BJ (cell line): ENCODE data around the gene TTC7B. TPM values are rescaled to one million over a fixed set of nuclear protein-coding genes. Genes with fewer than 3 reads are reported as not detected.

Experiments used
- CTCF ChIA-PET: fragments of 350-600 bp; formaldehyde crosslinking; extraction: SDS; loops from one replicate; lab custom pipeline; 2021; ENCODE audit warnings: antibody characterized with exemption, inconsistent platforms; lab: Yijun Ruan, JAX
- POLR2A ChIA-PET: fragments of 300-600 bp; sonication (Branson Sonifier 250); formaldehyde crosslinking; extraction: SDS; loops from one replicate; lab custom pipeline; 2021; ENCODE audit warnings: antibody characterized with exemption; lab: Charles Lee
- DNase-seq: peaks from one replicate; pipeline ENCODE4 v3.0.0-alpha.2; 2011; ENCODE audit warnings: low read depth
- H3K27me3 ChIP-seq: 2 replicates; pipeline ENCODE4 v1.6.0; 2011; ENCODE audit warnings: low read length; ENCODE audit not compliant: control insufficient read depth, insufficient read depth
- H3K36me3 ChIP-seq: 2 replicates; pipeline ENCODE4 v1.5.1; 2011; ENCODE audit warnings: low read length; ENCODE audit not compliant: control insufficient read depth, insufficient read depth
- H3K4me3 ChIP-seq: 2 replicates; pipeline ENCODE4 v1.5.1; 2011; ENCODE audit warnings: low read depth, mild to moderate bottlenecking, control low read depth, low read length
- CTCF ChIP-seq: IDR thresholded peaks from 2 replicates; pipeline ENCODE4 v1.5.1; 2011; ENCODE audit warnings: low read depth, mild to moderate bottlenecking, control low read depth, inconsistent platforms, low read length, moderate library complexity; ENCODE audit not compliant: insufficient read depth
- polyA plus RNA-seq: library from polyadenylated mRNA; depleted of rRNA; stranded (reverse); fragments of >200 nt; gene quantifications from 2 replicates; pipeline ENCODE4 v1.2.3, GENCODE V29; 2011

TTC7B gene
- polyA plus RNA-seq, 1 experiment, result 46.9 TPM

DNA sequence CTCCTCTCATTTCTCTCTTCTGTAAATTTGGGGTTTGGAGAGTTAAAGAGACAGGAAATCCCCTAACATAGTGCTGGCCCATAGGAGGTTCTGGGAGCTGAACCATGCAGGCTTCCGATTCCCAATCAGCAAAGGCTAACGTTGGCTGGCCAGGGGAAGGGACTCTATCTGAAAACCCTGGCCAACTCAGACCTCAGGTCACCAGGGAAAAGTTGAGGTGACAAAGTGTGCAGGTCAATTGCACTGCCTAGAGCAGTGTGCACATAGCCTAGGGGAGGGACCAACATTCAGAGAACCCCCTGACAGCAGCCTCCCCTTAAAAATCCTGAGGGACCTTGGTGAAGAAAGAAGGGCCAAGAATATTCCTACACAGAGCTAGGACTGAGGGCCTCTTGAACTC lies 38.9 kb downstream of the TTC7B start:
- H3K36me3 ChIP-seq, result no peaks in the 10 kb centered on the region; the same call in none of the 2 replicates
- ChIA-PET CTCF (no interaction called here), POLR2A (no interaction called here)
- no peaks in the 10 kb centered on the region for H3K27me3 ChIP-seq
- DNase-seq, result no peak
- no peak for TF ChIP-seq CTCF
- no peak overlapping the region for H3K4me3 ChIP-seq

GRCh38 chr14:90775441-90775840 lies 40.8 kb downstream of the TTC7B start:
- H3K27me3 ChIP-seq, result no peaks in the 10 kb centered on the region
- no peak for TF ChIP-seq CTCF
- H3K36me3 ChIP-seq, result no peaks in the 10 kb centered on the region; the same call in none of the 2 replicates
- POLR2A ChIA-PET, result no interaction called here
- H3K4me3 ChIP-seq, result no peak overlapping the region
- no peak for DNase-seq
- CTCF ChIA-PET, result no interaction called here

DNA sequence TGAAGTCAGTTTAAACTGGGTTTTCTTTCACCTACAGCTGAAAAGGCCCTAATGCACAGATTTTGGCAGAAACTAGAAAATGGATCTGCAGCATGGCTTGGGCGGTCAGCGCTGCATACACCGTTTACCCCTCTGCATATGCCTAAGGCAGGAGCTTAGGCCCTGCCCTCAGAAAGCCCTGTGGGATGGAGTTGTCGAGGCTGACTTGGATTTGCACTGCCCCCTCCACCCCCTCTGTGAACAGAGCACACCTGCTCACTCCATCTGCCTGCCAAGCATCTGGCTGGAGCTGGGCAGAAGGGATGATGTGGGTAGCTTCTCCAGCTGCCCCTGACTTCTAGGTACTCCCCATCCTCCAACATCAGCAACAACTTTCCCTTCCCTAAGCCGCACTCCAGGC lies 41.9 kb downstream of the TTC7B start:
- Histone ChIP-seq H3K36me3 (no peaks in the 10 kb centered on the region; the same call in none of the 2 replicates), H3K4me3 (no peak overlapping the region), H3K27me3 (no peaks in the 10 kb centered on the region)
- DNase-seq, result no peak
- CTCF ChIA-PET, result interaction anchor here (0.7 to 8.5 kb wide), 2 partner anchors 15 to 495 kb away, joined by 3 to 64 read pairs; no protein-coding TSS in a partner anchor
- POLR2A ChIA-PET, result no interaction called here
- no peak for TF ChIP-seq CTCF

GRCh38 chr14:90773705-90774104 lies 42.5 kb downstream of the TTC7B start:
- no peak for DNase-seq
- Histone ChIP-seq H3K36me3 (no peaks in the 10 kb centered on the region; the same call in none of the 2 replicates), H3K4me3 (no peak overlapping the region), H3K27me3 (no peaks in the 10 kb centered on the region)
- ChIA-PET POLR2A (no interaction called here), CTCF (interaction anchor here (8.5 kb wide), 1 partner anchor 14 kb away, joined by 64 read pairs; no protein-coding TSS in a partner anchor)
- no peak for TF ChIP-seq CTCF

GRCh38 chr14:90773196-90773486 lies 43.1 kb downstream of the TTC7B start:
- ChIA-PET POLR2A (no interaction called here), CTCF (interaction anchor here (8.5 kb wide), 1 partner anchor 14 kb away, joined by 64 read pairs; no protein-coding TSS in a partner anchor)
- Histone ChIP-seq H3K27me3 (no peaks in the 10 kb centered on the region), H3K36me3 (no peaks in the 10 kb centered on the region; the same call in none of the 2 replicates), H3K4me3 (no peak overlapping the region)
- no peak for TF ChIP-seq CTCF
- no peak for DNase-seq
